HG02970 (cell line): ENCODE results near the gene HSP90AA1.
A peak's percentile ranks its signal among the peaks of the same experiment; 100 is the strongest.
"Not testable (repeated sequence)": the region's sequence is repeated elsewhere in the genome, so short reads cannot be mapped to it uniquely, and the experiment has no call there.

ENCODE experiments used
- ATAC-seq: cut with Tn5 transposase; IDR thresholded peaks from one replicate; pipeline ENCODE4 v1.9.1; 2021; ENCODE audit warnings: mild to moderate bottlenecking, moderate library complexity, moderate number of reproducible peaks; ENCODE audit not compliant: unreplicated experiment, low FRiP score

The HSP90AA1 gene

GRCh38 chr14:102095231-102095870, 8.5 kb upstream of the HSP90AA1 start:
- ATAC-seq, result no peak

DNA sequence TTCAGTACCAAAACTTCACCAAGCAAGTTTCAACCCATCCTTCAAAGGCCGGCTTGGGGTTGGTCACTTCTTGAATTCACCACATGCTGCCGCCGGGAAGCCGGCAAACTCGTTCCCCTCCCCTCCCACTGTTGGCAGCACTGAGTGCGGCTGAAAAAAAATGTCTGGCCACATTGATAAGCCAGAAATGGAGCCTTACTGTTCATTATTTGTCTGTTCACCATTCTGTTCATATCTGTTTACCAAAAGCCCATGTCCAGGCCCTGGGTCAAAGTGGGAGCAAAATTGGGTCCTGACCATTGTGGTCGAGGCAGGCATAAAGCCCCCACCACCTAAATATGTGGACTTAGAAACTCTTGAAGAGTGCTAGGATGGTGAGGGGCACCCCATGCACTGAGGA, 7.3 kb upstream of the HSP90AA1 start:
- no peak for ATAC-seq

GRCh38 chr14:102092806-102093205, 6.0 kb upstream of the HSP90AA1 start:
- no peak for ATAC-seq

GRCh38 chr14:102090713-102091112, 3.9 kb upstream of the HSP90AA1 start:
- no peak for ATAC-seq

DNA sequence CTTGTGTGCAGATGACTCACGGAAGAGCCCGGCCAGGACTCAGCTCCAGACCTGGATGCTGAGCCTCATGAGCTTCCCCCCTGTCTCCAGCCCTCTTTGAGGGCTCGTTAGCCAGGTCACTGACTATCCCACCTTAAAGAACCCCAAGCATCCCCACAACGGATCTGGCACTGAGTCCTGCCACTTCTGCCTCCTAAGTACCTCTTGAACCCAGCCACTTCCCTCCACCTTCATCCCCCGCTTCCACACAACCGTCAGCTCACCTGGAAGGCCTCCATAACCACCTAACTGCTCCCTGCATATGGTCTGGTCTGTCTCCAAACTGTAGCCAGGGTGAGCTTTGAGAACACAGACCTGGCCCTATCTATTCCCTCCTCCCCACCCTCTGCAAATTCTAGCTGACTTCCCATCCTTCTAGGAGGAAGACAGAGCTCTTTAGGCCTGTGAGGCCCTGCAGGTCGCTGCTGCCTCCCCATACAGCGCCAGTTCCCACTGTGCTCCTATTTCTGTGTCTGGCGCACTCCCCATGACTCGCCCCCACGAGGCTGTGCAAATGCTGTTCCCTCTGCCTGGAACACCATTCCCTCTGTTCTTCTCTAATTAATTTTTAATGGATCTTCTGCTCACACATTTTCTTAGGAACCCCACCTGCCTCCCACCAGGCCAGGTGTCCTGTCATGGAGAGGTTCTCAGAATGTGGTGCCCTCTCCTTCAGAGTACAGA, 2.9 kb upstream of the HSP90AA1 start:
- ATAC-seq, result no peak

- ATAC-seq, result no peak
These were observed 1.4 kb upstream of the HSP90AA1 start for GRCh38 chr14:102088012-102088792.

- ATAC-seq, result no peak
These were observed 843 bp upstream of the HSP90AA1 start for GRCh38 chr14:102087762-102088011.

DNA sequence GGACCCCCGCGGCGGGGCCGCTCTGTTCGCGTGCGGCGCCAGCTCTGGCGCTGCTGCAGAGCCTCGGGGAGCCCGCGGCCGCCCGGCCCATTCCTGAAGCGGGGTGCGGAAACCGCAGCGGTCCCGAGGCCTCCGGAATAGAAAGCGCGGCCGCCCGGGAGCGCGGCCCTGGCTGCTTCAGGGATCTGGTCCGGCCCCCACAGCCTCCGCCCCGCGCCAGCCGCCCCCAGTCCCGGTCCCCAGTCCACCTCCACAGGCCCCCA, 204 bp downstream of the HSP90AA1 start:
- ATAC-seq, result no peak

- peak; percentile 11 for ATAC-seq
These were observed 716 bp downstream of the HSP90AA1 start for GRCh38 chr14:102085948-102086708.

DNA sequence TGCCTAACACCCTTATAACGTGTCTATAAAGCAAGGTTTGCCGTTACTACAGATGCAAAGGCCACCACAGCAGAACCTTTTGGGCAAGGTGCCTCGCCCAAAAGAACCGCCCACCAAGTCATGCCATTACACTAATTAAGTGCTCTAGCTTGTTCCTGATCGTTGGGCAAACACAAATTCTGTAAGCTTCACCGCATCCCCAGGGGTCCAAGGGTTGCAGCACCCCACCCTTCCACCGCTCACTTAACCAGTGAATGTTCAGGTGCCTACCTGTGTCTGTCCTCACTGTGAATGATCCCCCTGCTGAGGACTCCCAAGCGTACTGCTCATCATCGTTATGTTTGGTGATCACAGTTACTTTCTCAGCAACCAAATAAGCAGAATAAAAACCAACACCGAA, 1.4 kb downstream of the HSP90AA1 start:
- no peak for ATAC-seq

GRCh38 chr14:102084931-102085330, 1.9 kb downstream of the HSP90AA1 start:
- ATAC-seq, result no peak

- not testable (repeated sequence) for ATAC-seq
These were observed 2.3 kb downstream of the HSP90AA1 start for GRCh38 chr14:102084522-102084921.

DNA sequence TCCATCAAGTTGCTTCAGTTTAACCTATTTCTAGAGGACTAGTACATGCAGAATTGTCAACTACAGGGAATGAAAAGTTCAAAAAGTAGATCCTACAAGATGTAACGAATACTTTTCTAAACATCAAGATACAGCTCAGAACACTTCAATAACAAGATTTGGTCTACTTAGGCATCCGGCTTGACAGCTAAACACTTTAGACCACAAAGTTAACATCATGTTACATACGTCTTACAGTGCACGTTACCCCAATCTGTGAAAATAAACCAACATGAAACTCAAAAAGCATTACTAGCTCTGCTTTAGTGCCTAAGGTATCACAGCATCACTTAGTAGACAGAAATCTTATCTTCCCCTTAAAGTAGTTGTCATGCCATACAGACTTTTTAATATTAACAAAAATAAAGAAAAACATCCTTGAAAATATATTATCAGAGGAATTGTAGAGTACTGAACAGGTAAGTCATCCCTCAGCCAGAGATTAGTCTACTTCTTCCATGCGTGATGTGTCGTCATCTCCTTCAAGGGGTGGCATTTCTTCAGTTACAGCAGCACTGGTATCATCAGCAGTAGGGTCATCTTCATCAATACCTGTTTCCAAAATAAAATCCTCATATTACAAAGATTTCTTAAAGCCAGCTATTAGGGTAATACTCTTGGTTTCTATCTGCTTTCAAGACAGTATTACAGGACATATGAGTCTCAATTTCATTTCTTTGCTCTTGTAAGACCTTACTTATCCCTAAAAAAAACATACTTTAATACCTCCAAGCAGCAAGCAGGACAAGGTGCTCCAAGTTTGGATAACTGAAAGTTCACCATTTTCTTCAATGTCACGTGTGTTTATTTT, 5.4 kb downstream of the HSP90AA1 start:
- no peak for ATAC-seq

DNA sequence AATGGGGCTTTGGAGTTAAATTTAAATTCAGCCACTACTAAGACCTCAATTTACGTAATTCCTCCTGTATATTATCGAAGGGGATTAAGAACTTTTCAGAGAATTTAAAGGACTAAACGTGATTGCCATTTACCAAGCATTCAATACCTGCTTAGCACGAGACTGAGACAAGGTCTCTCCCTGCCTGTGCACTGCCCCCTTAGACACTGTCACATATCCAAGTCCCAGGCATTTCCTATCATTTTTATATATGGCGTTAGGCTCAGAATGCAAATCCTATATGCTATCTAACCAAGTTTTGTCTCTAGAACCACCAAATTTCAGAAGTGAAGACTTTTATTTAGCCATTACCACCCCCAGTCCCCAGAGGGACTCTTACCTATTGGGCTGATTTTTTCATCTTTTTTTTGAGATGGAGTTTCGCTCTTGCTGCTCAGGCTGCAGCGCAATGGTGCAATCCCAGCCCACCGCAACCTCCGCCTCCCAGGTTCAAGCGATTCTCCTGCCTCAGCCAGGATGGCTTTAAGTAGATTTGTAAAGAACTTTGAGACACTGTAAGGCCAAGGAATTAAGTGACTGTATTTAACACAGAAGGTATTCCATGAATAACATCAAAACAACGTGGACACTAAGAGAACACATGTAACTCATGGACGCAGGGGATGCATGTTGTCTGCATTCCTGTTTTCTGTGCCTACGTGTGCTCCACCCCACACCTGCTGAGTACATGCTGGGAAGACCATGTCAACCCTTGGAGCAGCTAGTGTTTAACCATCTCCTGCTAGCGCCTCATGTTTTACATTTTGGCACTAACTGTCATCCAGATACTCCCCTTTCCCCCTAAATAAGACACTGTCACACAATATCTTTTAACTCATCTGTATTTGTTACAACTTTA, 6.4 kb downstream of the HSP90AA1 start:
- ATAC-seq, result no peak

GRCh38 chr14:102079700-102079979, 7.2 kb downstream of the HSP90AA1 start:
- no peak for ATAC-seq

DNA sequence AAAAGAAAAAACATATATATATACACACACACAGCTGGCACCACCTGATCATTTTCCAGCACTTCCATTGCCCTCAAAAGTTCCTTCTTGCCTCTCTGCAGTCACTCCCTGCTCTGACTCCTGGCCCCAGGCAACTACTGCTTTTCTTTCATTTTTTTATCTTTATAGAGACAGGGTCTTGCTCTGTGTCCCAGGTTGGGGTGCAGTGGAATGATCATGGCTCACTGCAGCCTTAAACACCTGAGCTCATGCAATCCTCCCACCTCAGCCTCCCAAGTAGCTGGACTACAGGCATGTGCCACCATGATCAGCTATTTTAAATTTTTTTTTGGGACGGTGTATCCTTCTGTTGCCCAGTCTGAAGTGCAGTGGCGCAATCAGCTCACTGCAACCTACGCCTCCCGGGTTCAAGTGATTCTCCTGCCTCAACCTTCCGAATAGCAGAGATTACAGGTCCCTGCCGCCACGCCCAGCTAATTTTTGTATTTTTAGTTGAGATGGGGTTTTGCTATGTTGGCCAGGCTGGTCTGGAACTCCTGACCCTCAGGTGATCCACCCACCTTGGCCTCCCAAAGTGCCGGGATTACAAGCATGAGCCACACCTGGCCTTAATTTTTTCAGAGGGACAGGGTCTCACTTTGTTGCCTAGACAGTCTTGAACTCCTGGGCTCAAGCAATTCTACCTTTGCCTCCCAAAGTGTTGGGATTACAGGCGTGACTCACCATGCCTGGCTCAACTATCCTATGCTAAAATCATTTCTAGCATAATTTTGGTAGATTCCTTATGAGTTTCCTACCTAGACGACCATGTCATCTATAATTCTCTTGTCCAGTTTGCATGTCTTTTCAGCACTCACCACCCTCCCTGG, 7.8 kb downstream of the HSP90AA1 start:
- ATAC-seq, result no peak

DNA sequence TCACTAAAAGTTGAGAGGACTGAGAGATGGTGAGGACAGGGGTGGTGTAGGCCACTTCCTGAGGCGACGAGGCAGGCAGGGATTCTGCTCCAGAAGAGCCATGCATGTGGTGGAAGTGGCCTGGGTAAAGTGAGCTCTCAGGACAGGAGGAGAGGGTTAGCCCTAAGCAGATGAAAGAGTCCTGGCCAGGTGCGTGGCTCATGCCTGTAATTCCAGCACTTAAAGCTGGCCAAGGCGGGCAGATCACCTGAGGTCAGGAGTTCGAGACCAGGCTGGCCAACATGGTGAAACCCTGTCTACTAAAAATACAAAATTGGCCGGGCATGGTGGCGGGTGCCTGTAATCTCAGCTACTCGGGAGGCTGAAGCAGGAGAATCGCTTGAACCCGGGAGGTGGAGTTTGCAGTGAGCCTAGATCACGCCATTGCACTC, 8.5 kb downstream of the HSP90AA1 start:
- not testable (repeated sequence) for ATAC-seq

- no peak for ATAC-seq
These were observed 9.5 kb downstream of the HSP90AA1 start for GRCh38 chr14:102077382-102077709.

DNA sequence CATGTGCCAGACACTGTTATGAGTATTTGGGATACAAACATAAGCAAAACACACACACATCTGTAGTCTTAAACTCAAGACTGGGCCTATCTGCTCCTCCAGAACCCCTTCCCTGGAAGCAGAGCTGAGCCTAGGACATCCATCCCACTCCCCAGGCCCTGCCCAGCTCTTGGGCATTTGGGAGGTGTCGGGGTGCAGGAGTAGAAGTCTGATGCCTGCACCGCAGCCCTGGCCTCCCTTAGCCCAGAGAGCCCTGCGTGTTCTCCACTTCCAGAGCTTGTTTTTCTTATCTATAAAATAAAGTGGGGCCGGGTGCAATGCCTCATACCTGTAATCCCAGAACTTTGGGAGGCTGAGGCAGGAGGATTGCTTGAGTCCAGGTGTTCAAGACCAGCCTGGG, 11.7 kb downstream of the HSP90AA1 start:
- ATAC-seq, result no peak
